Skeletal muscle satellite cell (primary cell): ENCODE measurements around the gene PDLIM1.
"Not testable (repeated sequence)": the region's sequence is repeated elsewhere in the genome, so short reads cannot be mapped to it uniquely, and the experiment has no call there.

Experiments
- H3K27me3 ChIP-seq: 2 replicates; pipeline ENCODE4 v1.7.0; 2013; ENCODE audit warnings: low read length; ENCODE audit not compliant: control insufficient read depth, insufficient read depth
- H3K36me3 ChIP-seq: 2 replicates; pipeline ENCODE4 v1.7.0; 2013; ENCODE audit warnings: mild to moderate bottlenecking, control low read depth, low read length; ENCODE audit not compliant: insufficient read depth
- H3K4me1 ChIP-seq: 2 replicates; pipeline ENCODE4 v1.7.0; 2013; ENCODE audit warnings: low read length; ENCODE audit not compliant: control insufficient read depth, insufficient read depth
- H3K4me2 ChIP-seq: 2 replicates; pipeline ENCODE4 v1.7.0; 2013; ENCODE audit warnings: mild to moderate bottlenecking, low read length
- H3K4me3 ChIP-seq: 2 replicates; pipeline ENCODE4 v1.7.0; 2013; ENCODE audit warnings: low read length
- H3K9ac ChIP-seq: 2 replicates; pipeline ENCODE4 v1.7.0; 2013; ENCODE audit warnings: mild to moderate bottlenecking, low read depth, low read length, moderate library complexity
- H3K9me3 ChIP-seq: replicated peaks from 2 replicates; pipeline ENCODE4 v1.7.0; 2013; ENCODE audit warnings: mild to moderate bottlenecking, control low read depth, low read length

The PDLIM1 gene

GRCh38 chr10:95246582-95247051, 44.2 kb downstream of the PDLIM1 start:
- Histone ChIP-seq H3K9me3 (no peaks in the 10 kb centered on the region), H3K27me3 (no peaks in the 10 kb centered on the region), H3K36me3 (no peaks in the 10 kb centered on the region), H3K4me2 (no peak overlapping the region), H3K4me1 (peaks cover 16% of the 10 kb centered on the region), H3K9ac (no peak overlapping the region), H3K4me3 (no peak overlapping the region)

GRCh38 chr10:95245425-95246055, 45.3 kb downstream of the PDLIM1 start:
- no peak overlapping the region for H3K4me2 ChIP-seq
- no peak overlapping the region for H3K4me3 ChIP-seq
- H3K4me1 ChIP-seq = peaks cover 16% of the 10 kb centered on the region
- no peaks in the 10 kb centered on the region for H3K27me3 ChIP-seq
- no peaks in the 10 kb centered on the region for H3K36me3 ChIP-seq
- no peaks in the 10 kb centered on the region for H3K9me3 ChIP-seq
- H3K9ac ChIP-seq = no peak overlapping the region

GRCh38 chr10:95244152-95244551, 46.7 kb downstream of the PDLIM1 start:
- Histone ChIP-seq H3K9ac (no peak overlapping the region), H3K4me2 (no peak overlapping the region), H3K4me1 (peaks cover 16% of the 10 kb centered on the region), H3K9me3 (no peaks in the 10 kb centered on the region), H3K4me3 (no peak overlapping the region), H3K27me3 (no peaks in the 10 kb centered on the region), H3K36me3 (no peaks in the 10 kb centered on the region)

- no peaks in the 10 kb centered on the region for H3K9me3 ChIP-seq
- H3K36me3 ChIP-seq = no peaks in the 10 kb centered on the region
- no peaks in the 10 kb centered on the region for H3K27me3 ChIP-seq
- peaks cover 16% of the 10 kb centered on the region for H3K4me1 ChIP-seq
- no peak overlapping the region for H3K4me3 ChIP-seq
- no peak overlapping the region for H3K4me2 ChIP-seq
- no peak overlapping the region for H3K9ac ChIP-seq
Measured at GRCh38 chr10:95243318-95243617, 47.5 kb downstream of the PDLIM1 start.

GRCh38 chr10:95242581-95243317, 48.1 kb downstream of the PDLIM1 start:
- H3K9me3 ChIP-seq = no peaks in the 10 kb centered on the region

GRCh38 chr10:95241533-95241932, 49.3 kb downstream of the PDLIM1 start:
- no peaks in the 10 kb centered on the region for H3K27me3 ChIP-seq
- no peak overlapping the region for H3K4me3 ChIP-seq
- H3K4me1 ChIP-seq = peaks cover 16% of the 10 kb centered on the region
- H3K9ac ChIP-seq = no peak overlapping the region
- H3K4me2 ChIP-seq = no peak overlapping the region
- H3K36me3 ChIP-seq = no peaks in the 10 kb centered on the region
- H3K9me3 ChIP-seq = no peaks in the 10 kb centered on the region

More at GRCh38 chr10:95242581-95243317, 48.1 kb downstream of the PDLIM1 start:
- Histone ChIP-seq H3K36me3 (no peaks in the 10 kb centered on the region), H3K4me1 (peaks cover 17% of the 10 kb centered on the region), H3K27me3 (no peaks in the 10 kb centered on the region), H3K4me3 (no peak overlapping the region), H3K4me2 (no peak overlapping the region), H3K9ac (no peak overlapping the region)

- no peak overlapping the region for H3K9ac ChIP-seq
- no peak overlapping the region for H3K4me3 ChIP-seq
- H3K4me1 ChIP-seq = peaks cover 21% of the 10 kb centered on the region
- H3K9me3 ChIP-seq = no peaks in the 10 kb centered on the region
- no peak overlapping the region for H3K4me2 ChIP-seq
- no peaks in the 10 kb centered on the region for H3K27me3 ChIP-seq
- no peaks in the 10 kb centered on the region for H3K36me3 ChIP-seq
Measured at GRCh38 chr10:95240811-95241210, 50.0 kb downstream of the PDLIM1 start.

- not testable (repeated sequence) for H3K9ac ChIP-seq, H3K27me3 ChIP-seq, H3K36me3 ChIP-seq, H3K4me2 ChIP-seq, H3K9me3 ChIP-seq, H3K4me3 ChIP-seq
- H3K4me1 ChIP-seq = peaks cover 29% of the 10 kb centered on the region
Measured at GRCh38 chr10:95240096-95240495, 50.7 kb downstream of the PDLIM1 start.

- Histone ChIP-seq H3K4me3 (no peak overlapping the region), H3K27me3 (no peaks in the 10 kb centered on the region), H3K4me1 (peaks cover 32% of the 10 kb centered on the region), H3K9ac (no peak overlapping the region), H3K9me3 (no peaks in the 10 kb centered on the region), H3K4me2 (no peak overlapping the region), H3K36me3 (no peaks in the 10 kb centered on the region)
Measured at GRCh38 chr10:95237376-95238170, 53.2 kb downstream of the PDLIM1 start.

- Histone ChIP-seq H3K27me3 (no peaks in the 10 kb centered on the region), H3K9me3 (no peaks in the 10 kb centered on the region), H3K4me1 (peaks cover 32% of the 10 kb centered on the region), H3K9ac (no peak overlapping the region), H3K36me3 (no peaks in the 10 kb centered on the region), H3K4me3 (peak overlapping the region; percentile 25), H3K4me2 (peak overlapping the region; percentile 64)
Measured at GRCh38 chr10:95236068-95236903, 54.5 kb downstream of the PDLIM1 start.

- no peak overlapping the region for H3K9ac ChIP-seq
- peak overlapping the region; percentile 1 for H3K4me3 ChIP-seq
- no peaks in the 10 kb centered on the region for H3K36me3 ChIP-seq
- H3K27me3 ChIP-seq = no peaks in the 10 kb centered on the region
- no peaks in the 10 kb centered on the region for H3K9me3 ChIP-seq
- H3K4me1 ChIP-seq = peaks cover 37% of the 10 kb centered on the region
- peak overlapping the region; percentile 63 for H3K4me2 ChIP-seq
Measured at GRCh38 chr10:95235676-95236067, 55.1 kb downstream of the PDLIM1 start.
